Middle frontal gyrus (tissue), 1 donor: ENCODE data around the gene KAZN.

Experiments
- DNase-seq: peaks from one replicate; pipeline ENCODE4 v3.0.0-alpha.2; 2015; ENCODE audit warnings: low spot score; ENCODE audit errors: extremely low spot score

Gene KAZN

GRCh38 chr1:14768582-14769304, 170.3 kb downstream of the KAZN start:
- DNase-seq, result no peak

GRCh38 chr1:14769486-14770274, 171.2 kb downstream of the KAZN start:
- DNase-seq, result no peak

GRCh38 chr1:14773396-14774025, 175.0 kb downstream of the KAZN start:
- DNase-seq, result no peak

GRCh38 chr1:14774225-14774624, 175.7 kb downstream of the KAZN start:
- DNase-seq, result no peak

GRCh38 chr1:14774988-14775387, 176.5 kb downstream of the KAZN start:
- no peak for DNase-seq

- no peak for DNase-seq
These were observed 176.9 kb downstream of the KAZN start for GRCh38 chr1:14775434-14775833.

- DNase-seq, result no peak
These were observed 179.3 kb downstream of the KAZN start for GRCh38 chr1:14777516-14778506.

GRCh38 chr1:14778541-14778897, 180.0 kb downstream of the KAZN start:
- no peak for DNase-seq

GRCh38 chr1:14778898-14779865, 180.7 kb downstream of the KAZN start:
- DNase-seq, result no peak

GRCh38 chr1:14780271-14780670, 181.8 kb downstream of the KAZN start:
- DNase-seq, result no peak

GRCh38 chr1:14781811-14782210, 183.3 kb downstream of the KAZN start:
- no peak for DNase-seq

- DNase-seq, result no peak
These were observed 184.5 kb downstream of the KAZN start for GRCh38 chr1:14782741-14783591.

GRCh38 chr1:14783592-14783886, 185.1 kb downstream of the KAZN start:
- no peak for DNase-seq

- no peak for DNase-seq
These were observed 186.6 kb downstream of the KAZN start for GRCh38 chr1:14784790-14785773.

GRCh38 chr1:14786109-14786675, 187.7 kb downstream of the KAZN start:
- DNase-seq, result no peak

- DNase-seq, result no peak
These were observed 188.2 kb downstream of the KAZN start for GRCh38 chr1:14786681-14787080.

GRCh38 chr1:14787604-14788003, 189.1 kb downstream of the KAZN start:
- no peak for DNase-seq

- DNase-seq, result no peak
These were observed 189.6 kb downstream of the KAZN start for GRCh38 chr1:14788080-14788479.
